ENCODE results near the gene CACNB3. TPM values are rescaled to one million over a fixed set of nuclear protein-coding genes. Genes with fewer than 3 reads are reported as not detected.
"Not testable (repeated sequence)": the region's sequence is repeated elsewhere in the genome, so short reads cannot be mapped to it uniquely, and the experiment has no call there.

Gene CACNB3
- total RNA-seq, 2 experiments from 2014 or later, result 9.5 to 10.0 TPM

DNA sequence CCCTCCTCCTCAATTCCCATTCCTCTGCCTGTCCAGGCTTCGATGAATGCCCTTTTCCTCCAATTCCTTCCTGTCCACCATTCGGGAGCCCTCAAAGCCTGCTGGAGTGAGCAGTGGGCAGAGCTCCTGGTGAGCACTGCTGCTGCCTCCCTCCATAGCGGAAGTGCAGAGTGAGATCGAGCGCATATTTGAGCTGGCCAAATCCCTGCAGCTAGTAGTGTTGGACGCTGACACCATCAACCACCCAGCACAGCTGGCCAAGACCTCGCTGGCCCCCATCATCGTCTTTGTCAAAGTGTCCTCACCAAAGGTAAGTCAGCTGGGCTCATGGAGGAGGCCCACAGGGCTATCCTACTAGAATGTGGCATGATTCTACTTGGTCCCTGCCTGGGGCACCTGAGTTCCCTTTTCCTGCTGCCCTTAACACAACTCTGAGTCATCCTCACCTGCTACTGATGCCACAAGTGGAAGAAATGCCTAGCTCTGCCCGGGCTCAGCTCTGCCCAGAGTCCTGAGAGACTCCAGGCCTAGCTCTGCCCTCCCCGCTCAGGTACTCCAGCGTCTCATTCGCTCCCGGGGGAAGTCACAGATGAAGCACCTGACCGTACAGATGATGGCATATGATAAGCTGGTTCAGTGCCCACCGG, 8.0 kb downstream of the CACNB3 start:
- Mint-ChIP-seq H3K36me3 (ENCODE audit: low read depth) (peaks cover 15% of the 10 kb centered on the region), H3K4me3 (no peak overlapping the region), H3K27me3 (ENCODE audit: low read depth) (no peaks in the 10 kb centered on the region), H3K4me1 (ENCODE audit: low read depth) (no peaks in the 10 kb centered on the region), H3K9me3 (no peaks in the 10 kb centered on the region), H3K27ac (no peak overlapping the region)
- intact Hi-C loops (cut with micrococcal nuclease), result no loop called here
- DNase-seq, result no peak
- CTCF ChIA-PET, result interaction anchor here (0.6 to 3.1 kb wide), 4 partner anchors 12 to 101 kb away, joined by 3 to 22 read pairs (median 6); no protein-coding TSS in a partner anchor

DNA sequence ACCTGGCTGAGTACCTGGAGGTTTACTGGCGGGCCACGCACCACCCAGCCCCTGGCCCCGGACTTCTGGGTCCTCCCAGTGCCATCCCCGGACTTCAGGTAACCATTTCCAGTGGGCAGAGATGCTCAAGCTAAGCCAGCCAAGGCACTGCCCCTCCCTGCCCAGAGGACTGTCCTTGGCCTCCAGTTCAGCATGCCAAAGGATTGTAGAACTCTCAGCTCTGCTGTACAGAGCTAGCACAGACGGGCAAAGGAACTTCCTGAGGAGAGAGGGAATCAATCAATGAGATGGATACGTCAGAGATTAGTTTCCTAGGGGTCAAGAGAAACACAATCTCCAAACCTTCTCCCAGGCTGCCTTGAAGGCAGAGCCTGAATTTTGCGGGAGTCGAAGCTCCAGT, 8.7 kb downstream of the CACNB3 start:
- DNase-seq, result no peak
- Mint-ChIP-seq H3K36me3 (ENCODE audit: low read depth) (peaks cover 18% of the 10 kb centered on the region), H3K27me3 (ENCODE audit: low read depth) (no peaks in the 10 kb centered on the region), H3K27ac (no peak overlapping the region), H3K4me3 (no peak overlapping the region), H3K4me1 (ENCODE audit: low read depth) (no peaks in the 10 kb centered on the region), H3K9me3 (no peaks in the 10 kb centered on the region)
- intact Hi-C loops (cut with micrococcal nuclease), result no loop called here
- CTCF ChIA-PET, result interaction anchor here (0.6 to 3.1 kb wide), 5 partner anchors 13 to 121 kb away, joined by 3 to 22 read pairs (median 5); partner anchors contain the start of gene DDX23

DNA sequence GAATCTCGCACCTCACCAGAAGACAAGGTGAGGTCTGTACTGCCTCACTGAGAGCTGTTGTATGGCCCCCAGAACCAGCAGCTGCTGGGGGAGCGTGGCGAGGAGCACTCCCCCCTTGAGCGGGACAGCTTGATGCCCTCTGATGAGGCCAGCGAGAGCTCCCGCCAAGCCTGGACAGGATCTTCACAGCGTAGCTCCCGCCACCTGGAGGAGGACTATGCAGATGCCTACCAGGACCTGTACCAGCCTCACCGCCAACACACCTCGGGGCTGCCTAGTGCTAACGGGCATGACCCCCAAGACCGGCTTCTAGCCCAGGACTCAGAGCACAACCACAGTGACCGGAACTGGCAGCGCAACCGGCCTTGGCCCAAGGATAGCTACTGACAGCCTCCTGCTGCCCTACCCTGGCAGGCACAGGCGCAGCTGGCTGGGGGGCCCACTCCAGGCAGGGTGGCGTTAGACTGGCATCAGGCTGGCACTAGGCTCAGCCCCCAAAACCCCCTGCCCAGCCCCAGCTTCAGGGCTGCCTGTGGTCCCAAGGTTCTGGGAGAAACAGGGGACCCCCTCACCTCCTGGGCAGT, 9.3 kb downstream of the CACNB3 start:
- Mint-ChIP-seq H3K9me3 (no peaks in the 10 kb centered on the region), H3K27me3 (ENCODE audit: low read depth) (no peaks in the 10 kb centered on the region), H3K27ac (no peak overlapping the region), H3K4me1 (ENCODE audit: low read depth) (no peaks in the 10 kb centered on the region), H3K36me3 (ENCODE audit: low read depth) (peaks cover 22% of the 10 kb centered on the region), H3K4me3 (no peak overlapping the region)
- intact Hi-C loops (cut with micrococcal nuclease), result no loop called here
- DNase-seq, result no peak
- CTCF ChIA-PET, result interaction anchor here (0.7 to 3.1 kb wide), 5 partner anchors 14 to 121 kb away, joined by 3 to 22 read pairs (median 5); partner anchors contain the start of gene DDX23

DNA sequence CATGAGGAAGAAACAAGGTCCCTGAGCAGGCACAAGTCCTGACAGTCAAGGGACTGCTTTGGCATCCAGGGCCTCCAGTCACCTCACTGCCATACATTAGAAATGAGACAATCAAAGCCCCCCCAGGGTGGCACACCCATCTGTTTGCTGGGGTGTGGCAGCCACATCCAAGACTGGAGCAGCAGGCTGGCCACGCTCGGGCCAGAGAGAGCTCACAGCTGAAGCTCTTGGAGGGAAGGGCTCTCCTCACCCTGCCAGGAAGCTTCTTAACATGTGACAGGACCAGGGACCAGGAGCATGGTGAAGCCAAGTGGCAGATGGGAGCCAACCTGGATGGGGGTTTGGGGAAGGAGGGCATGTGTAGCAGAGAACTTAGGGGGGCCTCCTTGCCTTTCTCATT, 10.0 kb downstream of the CACNB3 start:
- Mint-ChIP-seq H3K27ac (no peak overlapping the region), H3K9me3 (no peaks in the 10 kb centered on the region), H3K36me3 (ENCODE audit: low read depth) (peaks cover 24% of the 10 kb centered on the region), H3K27me3 (ENCODE audit: low read depth) (no peaks in the 10 kb centered on the region), H3K4me3 (no peak overlapping the region), H3K4me1 (ENCODE audit: low read depth) (no peaks in the 10 kb centered on the region)
- intact Hi-C loops (cut with micrococcal nuclease), result no loop called here
- DNase-seq, result no peak
- CTCF ChIA-PET, result interaction anchor here (2.3 to 3.1 kb wide), 2 partner anchors 14 to 75 kb away, joined by 5 to 22 read pairs; no protein-coding TSS in a partner anchor

DNA sequence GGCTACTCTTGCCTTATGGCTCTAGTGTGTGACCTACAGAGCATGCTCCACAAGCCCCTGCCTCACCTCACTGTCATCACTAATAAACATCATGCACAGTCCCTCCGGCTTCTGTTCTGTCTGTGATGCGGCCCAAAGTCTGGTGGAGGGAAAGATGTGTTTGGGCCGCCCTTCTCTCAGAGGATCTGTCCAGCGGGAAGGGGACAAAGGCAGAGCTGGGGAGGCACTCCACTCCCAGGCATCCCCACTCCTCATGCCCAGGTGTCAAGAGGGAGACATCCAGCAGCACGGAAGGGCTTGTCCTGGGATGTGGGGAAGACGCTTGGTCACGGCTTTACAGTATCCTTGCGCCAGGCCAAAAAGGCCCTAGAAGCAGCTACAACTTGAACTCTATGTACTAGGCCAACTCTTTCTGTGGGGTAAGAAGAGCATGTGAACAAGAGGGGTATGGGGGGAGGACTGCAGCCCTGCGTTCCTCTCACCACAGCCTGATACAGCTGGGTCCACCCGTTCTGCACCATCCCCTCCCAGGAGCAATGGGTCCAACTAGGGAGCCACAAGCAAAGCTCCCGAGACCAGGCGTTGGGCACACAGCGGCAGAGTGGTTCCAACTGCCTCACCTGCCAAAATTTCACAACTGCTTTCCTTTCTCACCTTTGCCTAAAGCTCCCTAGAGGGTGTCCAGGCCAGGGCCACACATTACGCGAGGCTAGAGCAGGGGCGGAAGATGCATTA, 10.7 kb downstream of the CACNB3 start:
- Mint-ChIP-seq H3K36me3 (ENCODE audit: low read depth) (peaks cover 28% of the 10 kb centered on the region), H3K4me1 (ENCODE audit: low read depth) (no peaks in the 10 kb centered on the region), H3K9me3 (no peaks in the 10 kb centered on the region), H3K27ac (no peak overlapping the region), H3K4me3 (no peak overlapping the region), H3K27me3 (ENCODE audit: low read depth) (no peaks in the 10 kb centered on the region)
- intact Hi-C loops (cut with micrococcal nuclease), result no loop called here
- no peak for DNase-seq
- CTCF ChIA-PET, result interaction anchor here (0.5 to 3.1 kb wide), 3 partner anchors 15 to 76 kb away, joined by 5 to 22 read pairs (median 5); no protein-coding TSS in a partner anchor

DNA sequence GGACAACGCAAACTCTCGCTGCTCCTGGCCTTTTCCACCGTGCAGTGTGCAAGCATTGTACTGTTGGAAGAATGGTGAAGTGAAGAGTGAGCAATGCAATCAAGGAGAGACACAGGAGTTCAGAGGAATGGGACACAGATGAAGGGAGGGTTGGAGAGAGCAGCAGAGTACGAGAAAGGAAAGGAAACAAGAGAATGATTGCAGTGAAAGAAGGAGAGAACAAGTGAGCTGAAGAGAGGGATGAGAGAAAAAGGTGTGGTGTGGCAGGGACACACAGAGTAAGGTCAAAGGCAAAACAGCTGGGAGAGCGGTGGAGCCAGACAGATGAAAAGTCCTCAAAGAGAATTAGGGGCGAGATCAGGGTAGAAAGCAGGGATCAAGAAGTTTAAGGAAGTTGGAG, 13.0 kb downstream of the CACNB3 start:
- no peak overlapping the region for H3K4me3 Mint-ChIP-seq
- intact Hi-C loops (cut with micrococcal nuclease), result no loop called here
- CTCF ChIA-PET, result interaction anchor here (0.6 to 2.5 kb wide), 2 partner anchors 16 to 93 kb away, joined by 3 to 15 read pairs; no protein-coding TSS in a partner anchor

DNA sequence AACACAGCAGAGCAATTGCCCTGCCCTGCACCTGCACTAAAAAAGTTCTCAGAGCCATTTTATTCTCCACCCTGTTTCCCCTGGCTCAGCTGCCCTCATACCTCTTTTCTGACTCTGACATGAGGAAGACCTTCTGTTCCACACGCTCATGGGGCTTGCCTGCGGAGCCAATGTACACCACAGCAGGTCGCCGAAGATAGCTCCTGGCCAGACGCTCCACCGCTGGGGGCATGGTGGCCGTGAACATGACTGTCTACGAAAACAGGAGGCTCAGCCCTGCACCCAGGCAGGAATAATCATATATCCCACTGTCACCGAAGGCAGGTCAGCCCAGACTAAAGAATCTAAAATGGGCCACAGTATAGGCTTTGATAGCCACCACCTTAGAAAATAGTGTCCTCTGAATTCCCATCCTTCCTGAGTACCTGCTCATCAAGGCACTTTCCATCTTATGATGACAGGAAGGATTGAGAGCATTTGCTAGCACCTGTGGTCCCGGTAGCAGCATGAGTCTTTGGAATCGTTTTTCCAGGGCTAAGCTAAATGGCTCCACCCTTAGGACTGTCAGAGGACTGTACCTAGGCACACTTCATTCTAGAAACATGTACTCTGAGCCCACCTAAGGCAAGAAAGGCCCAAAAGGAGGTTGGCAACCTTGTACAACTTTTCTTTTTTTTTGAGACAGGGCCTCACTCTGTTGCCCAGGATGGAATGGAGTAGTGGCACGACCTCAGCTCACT, 14.2 kb downstream of the CACNB3 start:
- no peak for DNase-seq
- Mint-ChIP-seq H3K27ac (no peak overlapping the region), H3K36me3 (ENCODE audit: low read depth) (peaks cover 49% of the 10 kb centered on the region), H3K9me3 (no peaks in the 10 kb centered on the region), H3K27me3 (ENCODE audit: low read depth) (no peaks in the 10 kb centered on the region), H3K4me1 (ENCODE audit: low read depth) (no peaks in the 10 kb centered on the region), H3K4me3 (no peak overlapping the region)
- intact Hi-C loops (cut with micrococcal nuclease), result no loop called here
- CTCF ChIA-PET, result interaction anchor here (0.8 to 2.5 kb wide), 2 partner anchors 17 to 59 kb away, joined by 3 to 15 read pairs; no protein-coding TSS in a partner anchor

More for the DNA sequence above, 13.0 kb downstream of the CACNB3 start:
- H3K9me3 Mint-ChIP-seq, result no peaks in the 10 kb centered on the region
- DNase-seq, result no peak
- H3K27ac Mint-ChIP-seq, result no peak overlapping the region
- peaks cover 39% of the 10 kb centered on the region for H3K36me3 Mint-ChIP-seq (ENCODE audit: low read depth)
- no peaks in the 10 kb centered on the region for H3K27me3 Mint-ChIP-seq (ENCODE audit: low read depth)
- no peaks in the 10 kb centered on the region for H3K4me1 Mint-ChIP-seq (ENCODE audit: low read depth)

DNA sequence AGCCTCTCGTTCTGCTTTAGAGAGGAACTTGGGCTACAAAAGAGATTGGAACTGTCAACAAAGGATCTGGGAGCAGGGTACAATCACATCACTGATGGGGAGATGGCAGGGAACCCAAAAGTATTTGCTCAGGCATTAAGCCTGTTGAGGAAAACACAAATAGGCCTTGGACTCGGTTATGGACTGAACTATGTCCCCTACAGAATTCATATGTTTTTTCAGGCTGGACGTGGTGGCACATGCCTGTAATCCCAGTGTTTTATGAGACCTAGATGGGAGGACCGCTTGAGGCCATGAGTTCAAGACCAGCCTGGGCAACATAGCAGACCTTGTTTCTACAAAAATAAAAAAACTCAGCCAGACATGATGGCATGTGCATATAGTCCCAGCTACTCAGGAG, 19.8 kb downstream of the CACNB3 start:
- DNase-seq, result no peak
- peaks cover 49% of the 10 kb centered on the region for H3K36me3 Mint-ChIP-seq (ENCODE audit: low read depth)
- no peaks in the 10 kb centered on the region for H3K27me3 Mint-ChIP-seq (ENCODE audit: low read depth)
- H3K9me3 Mint-ChIP-seq, result no peaks in the 10 kb centered on the region
- intact Hi-C loops (cut with micrococcal nuclease), result no loop called here
- CTCF ChIA-PET, result interaction anchor here (1.6 kb wide), 1 partner anchor 23 kb away, joined by 4 read pairs; no protein-coding TSS in a partner anchor
- no peaks in the 10 kb centered on the region for H3K4me1 Mint-ChIP-seq (ENCODE audit: low read depth)
- H3K4me3 Mint-ChIP-seq, result no peak overlapping the region
- no peak overlapping the region for H3K27ac Mint-ChIP-seq

DNA sequence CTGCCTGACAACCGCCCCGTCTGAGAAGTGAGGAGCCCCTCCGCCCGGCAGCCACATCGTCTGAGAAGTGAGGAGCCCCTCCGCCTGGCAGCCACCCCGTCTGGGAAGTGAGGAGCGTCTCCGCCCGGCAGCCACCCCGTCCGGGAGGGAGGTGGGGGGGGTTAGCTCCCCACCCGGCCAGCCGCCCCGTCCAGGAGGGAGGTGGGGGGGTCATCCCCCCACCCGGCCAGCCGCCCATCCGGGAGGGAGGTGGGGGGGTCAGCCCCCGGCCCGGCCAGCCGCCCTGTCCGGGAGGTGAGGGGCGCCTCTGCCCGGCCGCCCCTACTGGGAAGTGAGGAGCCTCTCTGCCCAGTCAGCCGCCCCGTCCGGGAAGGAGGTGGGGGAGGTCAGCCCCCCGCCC, 23.7 kb downstream of the CACNB3 start:
- H3K9me3 Mint-ChIP-seq; H3K4me1 Mint-ChIP-seq (ENCODE audit: low read depth); CTCF ChIA-PET; H3K4me3 Mint-ChIP-seq; H3K27me3 Mint-ChIP-seq (ENCODE audit: low read depth); H3K27ac Mint-ChIP-seq; intact Hi-C loops (cut with micrococcal nuclease); DNase-seq: not testable (repeated sequence)
- H3K36me3 Mint-ChIP-seq (ENCODE audit: low read depth), result peaks cover 34% of the 10 kb centered on the region

DNA sequence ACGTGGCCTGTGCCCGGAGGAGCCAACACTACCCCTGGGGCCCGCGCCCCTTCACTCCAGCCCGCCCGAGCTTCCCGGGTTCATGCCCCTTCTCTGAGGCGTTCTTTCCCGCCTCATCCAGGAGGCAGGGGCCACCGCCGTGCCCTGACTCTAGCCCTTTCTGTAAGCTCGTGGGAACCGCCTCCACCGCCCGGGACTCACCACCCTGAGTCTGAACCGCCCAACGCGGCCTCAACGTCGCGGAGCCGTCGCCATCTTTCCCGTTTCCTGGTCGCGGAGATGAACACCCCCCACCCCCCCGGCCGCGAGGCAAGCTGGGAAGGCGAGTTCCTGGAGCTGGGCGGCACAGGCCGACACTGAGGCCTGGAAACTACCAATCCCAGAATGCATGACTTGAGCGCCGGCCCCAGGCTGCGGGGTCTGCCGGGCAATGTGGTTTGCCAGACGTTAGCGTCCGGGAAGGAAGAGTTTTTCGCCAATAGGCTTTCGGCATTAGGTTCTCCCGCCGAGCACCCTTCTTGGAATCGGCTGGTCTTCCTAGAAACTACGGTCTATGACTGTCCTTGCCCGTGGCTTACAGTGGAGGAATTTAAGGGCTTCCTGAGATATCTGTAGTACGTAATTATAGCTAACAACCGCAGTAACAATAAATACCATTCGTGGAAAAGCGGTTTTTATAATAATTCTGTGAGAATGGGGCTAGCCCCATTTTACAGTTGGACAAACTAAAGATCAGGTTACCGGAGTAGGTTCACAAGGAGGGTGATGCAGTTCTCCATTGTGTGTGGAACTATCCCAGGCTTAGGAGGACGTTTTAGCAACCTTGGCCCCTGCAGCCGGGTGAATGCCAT, 33.8 kb downstream of the CACNB3 start, which contains the start of gene DDX23:
TSS of gene DDX23 (minus strand) at position 281 of the 851 bp plus-strand sequence. CDS start 6,381 bp downstream, outside the sequence.
- Mint-ChIP-seq H3K36me3 (ENCODE audit: low read depth) (peaks cover 30% of the 10 kb centered on the region), H3K9me3 (no peaks in the 10 kb centered on the region), H3K4me1 (ENCODE audit: low read depth) (peaks cover 28% of the 10 kb centered on the region), H3K27ac (peak within 1 kb of the TSS; percentile 98), H3K4me3 (peak within 1 kb of the TSS; percentile 94), H3K27me3 (ENCODE audit: low read depth) (no peaks in the 10 kb centered on the region)
- CTCF ChIA-PET, result interaction anchor here (0.7 to 9.6 kb wide), 34 partner anchors 8 to 246 kb away, joined by 3 to 275 read pairs (median 6); partner anchors contain the start of genes ARF3, CACNB3, FKBP11 and RND1
- peak; percentile 97 for DNase-seq
- intact Hi-C loops (cut with micrococcal nuclease), result loop anchor here (1.0 to 5.0 kb wide), 15 partner anchors 14 to 335 kb away; partner anchors contain the start of genes ARF3, CACNB3, CCNT1 and KANSL2

Data from activated naive CD4-positive, alpha-beta T cell treated with anti-CD3 and anti-CD28 coated beads for 36 hours (primary cell).